HG03039 (cell line): Measurements from ENCODE around the gene FMN1.

ENCODE experiments used
- ATAC-seq: cut with Tn5 transposase; IDR thresholded peaks from one replicate; pipeline ENCODE4 v1.9.1; 2021; ENCODE audit warnings: mild to moderate bottlenecking, moderate library complexity; ENCODE audit not compliant: unreplicated experiment

The FMN1 gene

DNA sequence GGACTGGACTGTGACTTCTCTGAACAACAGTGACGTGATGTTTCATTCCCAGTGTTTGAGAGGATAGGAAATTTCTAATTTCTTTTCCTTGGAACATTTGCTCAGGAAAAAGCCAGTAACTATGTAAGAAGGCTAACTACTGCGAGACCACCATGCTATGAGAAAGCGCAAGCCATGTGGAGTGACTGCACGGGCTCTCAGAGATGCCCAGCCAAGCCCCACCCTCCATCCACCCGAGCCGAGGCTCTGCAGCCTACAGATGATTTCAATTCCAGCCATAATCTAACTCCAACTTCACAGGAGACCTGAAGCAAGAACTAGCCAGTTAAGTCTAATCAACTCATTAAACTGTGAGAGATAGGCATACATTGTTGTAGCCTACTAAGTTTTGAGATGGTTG is 352.4 kb downstream of the FMN1 start:
- ATAC-seq: no peak

GRCh38 chr15:32840507-32841245 is 353.8 kb downstream of the FMN1 start:
- ATAC-seq: no peak

DNA sequence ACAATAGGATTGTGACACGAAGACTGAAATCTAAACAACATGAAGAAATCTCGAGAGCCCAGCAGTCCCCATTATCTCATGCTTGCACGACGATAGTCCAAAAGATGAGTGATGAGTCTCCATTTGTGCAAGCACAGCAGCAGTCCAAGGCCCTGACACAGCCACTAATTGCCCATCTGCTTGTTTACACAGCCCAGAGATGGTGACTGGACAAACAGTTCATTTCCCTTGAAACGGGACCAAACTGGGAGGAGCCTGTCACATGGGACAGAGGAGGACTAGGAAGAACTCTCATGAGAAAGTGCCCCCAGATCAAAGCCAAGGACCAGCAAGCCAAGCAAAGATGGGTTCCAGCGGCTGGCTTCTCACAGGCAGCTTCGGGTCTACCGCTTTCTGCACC is 355.7 kb downstream of the FMN1 start:
- ATAC-seq: no peak

DNA sequence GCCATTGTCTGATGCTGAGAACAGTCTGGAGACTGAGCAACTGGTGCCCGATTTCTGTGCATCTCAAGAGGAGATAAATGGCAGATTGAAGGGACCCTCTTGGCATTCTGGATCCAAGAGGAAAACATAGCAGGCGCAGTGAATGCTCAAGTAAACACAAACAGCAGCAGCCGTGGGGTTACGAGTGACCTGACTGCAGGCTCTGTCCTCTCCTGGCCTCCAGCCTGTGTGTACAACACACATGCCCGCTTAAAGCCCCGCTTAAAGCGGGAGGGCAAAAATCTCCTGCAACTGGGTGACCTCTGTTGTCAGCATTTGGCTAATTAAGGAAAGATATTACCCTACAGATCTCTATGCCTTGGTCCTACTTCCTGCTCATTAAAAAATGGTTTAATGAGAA is 356.2 kb downstream of the FMN1 start:
- no peak for ATAC-seq

DNA sequence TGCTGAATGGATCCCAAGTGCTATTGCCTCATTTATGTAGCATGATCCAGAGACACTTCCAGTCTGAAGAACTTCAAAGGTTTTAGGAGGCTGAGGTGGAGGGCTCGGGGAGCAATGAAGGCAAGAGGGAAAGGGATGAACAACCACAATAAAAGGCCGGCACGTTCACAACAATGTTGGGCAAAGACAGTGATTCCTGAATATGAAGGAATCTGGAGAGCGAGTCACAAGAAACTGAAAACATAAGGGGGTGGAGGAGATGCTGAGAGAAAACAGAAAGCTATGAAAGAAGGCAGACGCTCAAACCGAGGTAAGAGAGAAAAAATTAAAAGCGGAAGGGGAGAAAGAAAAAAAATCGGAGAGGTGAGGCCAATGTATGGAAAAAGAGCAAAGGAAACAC is 356.6 kb downstream of the FMN1 start:
- ATAC-seq: no peak

- ATAC-seq: no peak
Measured at GRCh38 chr15:32834156-32834555, 360.4 kb downstream of the FMN1 start.

GRCh38 chr15:32833379-32833821 is 361.1 kb downstream of the FMN1 start:
- no peak for ATAC-seq

DNA sequence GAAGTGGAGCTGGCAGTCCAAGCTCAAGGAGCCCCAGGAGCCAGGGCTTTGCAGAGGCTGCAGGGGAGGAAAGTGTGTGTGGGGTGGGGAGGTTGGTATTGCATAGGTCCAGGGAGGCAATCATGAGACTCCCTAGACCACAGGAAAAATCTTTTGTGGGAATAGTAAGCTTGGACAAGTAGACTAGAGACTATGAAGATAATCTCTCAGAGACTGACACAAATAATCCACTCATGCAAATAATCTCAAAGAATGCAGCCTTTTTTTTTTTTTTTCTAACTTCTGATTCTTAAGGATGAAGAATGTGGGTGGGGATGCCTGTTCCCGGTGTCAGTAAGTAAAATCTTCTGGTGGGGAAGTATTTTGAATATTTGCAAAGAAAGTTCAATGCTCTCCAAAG is 363.0 kb downstream of the FMN1 start:
- no peak for ATAC-seq

- ATAC-seq: no peak
Measured at GRCh38 chr15:32830241-32830640, 364.3 kb downstream of the FMN1 start.

DNA sequence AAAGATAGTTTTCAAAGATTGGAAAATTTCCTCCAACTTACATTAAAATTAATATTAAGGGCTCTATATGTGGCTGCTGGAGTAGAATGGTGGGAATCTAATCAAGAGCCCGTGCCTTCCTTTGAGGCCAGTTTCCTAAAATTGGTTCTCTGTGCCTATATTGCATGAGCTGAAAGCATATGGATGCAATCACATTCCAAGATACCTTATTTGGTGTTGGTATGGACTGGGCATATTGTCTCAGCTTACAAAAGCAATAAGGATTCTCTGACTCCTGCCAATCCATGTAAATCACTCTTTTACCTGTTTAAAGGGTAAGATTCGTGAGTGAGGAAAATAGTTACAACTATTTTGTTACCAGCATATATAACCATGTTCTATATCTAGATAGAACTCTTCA is 365.1 kb downstream of the FMN1 start:
- ATAC-seq: no peak

DNA sequence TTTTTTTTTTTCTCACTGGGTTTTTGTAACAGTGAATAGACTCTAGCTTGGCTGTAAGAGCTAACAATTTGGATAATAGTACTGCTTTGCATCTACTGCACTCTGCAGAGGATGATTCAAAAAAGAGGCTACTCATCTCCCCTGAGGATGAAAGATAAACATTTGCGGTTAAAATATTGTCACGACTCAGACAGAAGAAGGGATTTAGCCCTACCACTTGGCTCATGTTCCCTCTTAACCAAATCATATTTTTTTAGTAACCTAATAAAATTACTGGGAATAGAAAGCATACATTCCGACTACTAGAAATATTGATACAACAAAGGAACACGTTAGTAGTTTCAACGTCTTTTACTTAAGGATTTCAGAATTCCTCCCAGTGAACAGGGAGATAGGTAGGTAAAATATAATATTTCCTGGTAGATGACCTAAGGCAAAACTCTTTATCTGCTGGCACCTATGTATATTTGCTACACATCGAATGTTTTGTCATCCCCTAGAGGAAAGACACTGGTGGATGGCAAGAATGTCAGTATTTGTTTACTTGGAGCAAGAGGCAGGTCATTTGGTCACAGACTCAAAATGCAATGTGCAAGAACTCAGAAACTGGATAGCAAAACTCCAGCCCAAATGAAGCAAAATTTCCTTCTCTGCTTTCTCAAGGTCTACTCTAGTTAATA is 365.9 kb downstream of the FMN1 start:
- no peak for ATAC-seq

DNA sequence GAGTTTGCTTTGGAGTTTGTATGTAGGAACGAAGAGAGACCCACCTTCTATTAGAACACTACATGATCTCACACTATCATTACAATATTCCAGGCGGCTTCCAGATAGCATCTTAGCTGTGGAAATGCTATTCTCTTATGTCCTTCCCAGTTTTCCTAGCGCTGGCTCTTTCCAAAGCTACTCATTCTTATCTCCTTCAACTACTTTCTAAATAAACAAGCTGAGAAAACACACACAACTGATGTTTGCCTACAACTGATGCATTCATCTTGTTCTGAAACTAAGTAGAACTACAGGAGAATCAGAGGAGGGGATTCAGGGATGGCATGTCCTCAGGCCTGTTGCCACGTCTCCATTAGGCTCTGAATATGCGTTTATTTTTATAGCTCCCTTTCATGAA is 367.8 kb downstream of the FMN1 start:
- no peak for ATAC-seq

- ATAC-seq: no peak
Measured at GRCh38 chr15:32825219-32825618, 369.3 kb downstream of the FMN1 start.

DNA sequence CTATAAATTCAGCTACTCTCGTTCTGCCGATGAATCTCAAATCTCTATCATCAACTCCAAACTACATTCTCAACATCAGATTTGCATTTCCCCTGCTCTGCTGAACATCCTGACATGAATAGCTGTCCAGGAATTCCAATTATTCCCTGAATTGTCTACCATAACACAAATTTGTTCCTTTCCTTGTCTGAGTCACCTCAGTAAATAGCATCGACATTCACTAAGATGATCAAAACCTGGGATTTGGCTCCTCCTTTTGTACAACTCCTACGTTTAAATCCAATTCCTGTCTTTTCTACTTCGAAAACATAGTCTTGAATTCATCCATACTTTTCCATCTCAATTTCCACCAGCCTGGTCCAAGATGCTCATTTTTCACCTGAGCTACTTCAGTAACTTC is 369.7 kb downstream of the FMN1 start:
- ATAC-seq: no peak

- ATAC-seq: no peak
Measured at GRCh38 chr15:32823750-32824149, 370.8 kb downstream of the FMN1 start.

- ATAC-seq: no peak
Measured at GRCh38 chr15:32822739-32823138, 371.8 kb downstream of the FMN1 start.

DNA sequence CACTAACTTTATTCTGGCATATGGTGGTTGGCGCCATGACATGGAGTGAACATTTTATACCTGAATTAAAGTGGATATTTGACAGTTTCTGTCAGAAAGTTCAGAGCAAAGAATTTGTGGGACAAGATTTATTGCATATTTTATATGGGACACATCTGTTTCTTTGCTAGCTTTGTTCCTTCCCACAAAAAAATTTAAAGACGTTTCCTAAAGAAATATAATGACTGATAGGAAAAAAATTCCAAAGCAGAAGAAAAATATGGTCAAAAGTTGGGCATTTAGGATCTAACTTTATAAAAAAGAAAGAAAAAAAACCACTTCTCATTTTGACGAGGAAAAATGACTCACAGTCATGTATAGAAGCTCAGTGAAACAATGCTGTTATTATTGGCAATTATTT is 375.1 kb downstream of the FMN1 start:
- ATAC-seq: no peak

DNA sequence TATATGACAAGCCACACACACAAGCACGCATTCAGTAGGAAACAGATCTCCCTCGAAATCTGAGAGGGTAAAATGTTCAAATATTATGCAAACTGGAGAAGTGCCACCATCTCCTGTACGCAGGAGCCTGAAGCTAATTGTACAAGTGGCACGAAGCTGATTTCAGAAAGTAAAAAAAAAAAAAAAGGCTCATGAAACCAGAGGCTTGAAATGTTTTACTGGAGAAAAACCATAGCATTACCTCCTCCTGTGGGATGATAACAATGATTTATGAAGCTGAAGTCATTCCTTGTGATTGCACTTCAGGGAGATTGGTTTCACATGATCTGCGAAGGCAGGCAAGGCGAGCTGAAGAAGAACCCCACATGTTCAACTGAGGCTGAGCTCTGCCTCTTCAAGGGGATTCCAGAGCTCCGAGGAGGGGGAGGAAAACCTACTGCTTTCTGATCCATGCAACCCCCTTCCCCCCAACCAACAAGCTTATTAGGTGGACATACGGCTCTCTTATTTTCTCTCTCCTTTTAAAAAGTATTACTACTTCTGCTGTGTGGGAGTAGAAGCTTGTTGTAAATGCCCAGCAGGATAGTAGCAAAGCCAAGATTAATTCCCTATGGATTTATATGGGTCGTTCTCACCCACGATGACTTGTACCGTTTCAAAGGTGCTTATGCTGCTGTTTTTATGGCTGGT is 375.6 kb downstream of the FMN1 start:
- ATAC-seq: no peak

DNA sequence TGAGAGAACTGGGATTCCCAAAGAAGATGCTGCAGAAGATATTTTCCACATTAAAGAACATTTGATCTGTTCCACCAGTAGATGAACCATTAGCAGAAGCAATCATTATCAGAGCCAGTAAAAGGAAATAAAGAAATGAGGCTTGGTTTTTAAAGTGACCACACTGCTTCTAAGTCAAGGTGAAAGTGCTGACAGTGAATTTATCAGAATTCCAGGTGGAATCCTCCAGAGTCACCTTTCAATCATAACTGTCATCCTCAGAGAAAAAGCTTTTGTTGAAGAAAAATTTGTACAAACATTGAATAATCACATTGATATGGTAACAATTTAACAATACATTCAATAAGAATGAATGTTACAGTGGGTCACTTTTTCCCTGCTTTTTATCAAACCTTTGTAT is 376.9 kb downstream of the FMN1 start:
- ATAC-seq: no peak

DNA sequence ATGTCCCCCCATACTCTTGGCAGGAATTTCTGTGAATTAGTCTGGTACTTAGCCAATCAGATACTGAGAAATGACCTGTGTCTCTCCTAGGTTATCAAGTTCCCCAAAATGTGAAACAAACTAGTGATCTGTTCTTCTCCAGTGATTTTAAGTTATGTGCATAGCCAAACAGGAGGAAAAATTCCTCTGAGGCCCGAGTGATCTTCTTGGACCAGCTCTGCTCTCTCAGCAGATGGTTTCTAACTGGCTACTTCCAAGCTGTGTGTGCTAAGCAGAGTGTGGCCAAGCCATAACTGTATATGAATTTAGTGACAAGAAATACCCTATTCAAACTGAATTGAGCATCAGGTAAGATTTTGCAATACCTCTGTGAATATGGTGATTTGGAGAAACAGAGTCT is 387.2 kb downstream of the FMN1 start:
- ATAC-seq: no peak

DNA sequence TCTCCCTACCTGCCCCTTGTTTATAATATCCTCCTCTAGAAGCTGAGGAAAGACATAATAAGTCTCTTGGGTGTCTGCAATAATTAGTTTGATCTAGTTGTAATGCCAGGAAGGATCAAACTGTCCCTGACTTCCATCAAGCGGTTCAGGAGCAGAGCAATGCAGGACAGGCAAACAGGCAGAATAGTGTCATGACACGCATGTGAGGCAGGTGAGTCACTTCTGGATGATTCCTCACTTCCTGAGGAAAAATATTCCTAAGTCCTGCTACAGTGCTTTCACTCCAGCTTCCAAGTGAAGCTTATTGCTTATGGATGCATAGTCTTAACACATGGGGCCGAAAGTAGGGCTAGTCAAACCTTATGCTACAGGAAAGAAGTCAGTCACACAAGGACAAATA is 390.9 kb downstream of the FMN1 start:
- no peak for ATAC-seq

- no peak for ATAC-seq
Measured at GRCh38 chr15:32802286-32802936, 392.1 kb downstream of the FMN1 start.
